Measurements from ENCODE around the gene IPO13. TPM values are rescaled to one million over a fixed set of nuclear protein-coding genes. Genes with fewer than 3 reads are reported as not detected.

IPO13 gene
- total RNA-seq, 2 donors from 2014 or later = 18.6 to 21.5 TPM

DNA sequence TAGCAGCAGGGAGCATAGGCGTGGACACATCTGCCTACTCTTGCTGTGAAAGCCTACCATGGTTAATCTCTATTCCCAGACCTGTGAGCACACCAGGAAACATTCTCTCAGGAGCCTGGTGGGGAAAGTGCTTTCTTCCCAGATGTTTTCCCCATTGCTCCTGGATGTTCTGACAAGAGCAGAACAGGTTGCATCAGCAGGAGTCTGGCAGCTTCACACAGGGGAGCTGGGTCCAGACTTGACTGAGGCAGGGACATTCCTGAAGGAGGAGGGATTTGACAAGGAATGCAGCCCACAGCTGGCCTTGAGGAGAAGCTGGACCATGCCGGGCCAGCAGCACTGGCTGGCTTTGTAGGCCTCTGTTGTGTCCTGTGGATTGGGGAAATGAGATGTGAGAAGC is 34.1 kb upstream of the IPO13 start:
- WGBS, 2 experiments (ENCODE audit: insufficient coverage in 1 of 2, insufficient read length in 1 of 2) = 58 to 69% methylated on average over 2 of the region's 2 CpGs
- Mint-ChIP-seq H3K36me3 (ENCODE audit: low read depth) (no peaks in the 10 kb centered on the region), H3K27me3 (ENCODE audit: insufficient read depth) (no peaks in the 10 kb centered on the region), H3K27ac (peak overlapping the region; percentile 89), H3K4me1 (peaks cover 32% of the 10 kb centered on the region), H3K4me3 (no peak overlapping the region), H3K9me3 (no peaks in the 10 kb centered on the region)
- Histone ChIP-seq H3K27me3 (ENCODE audit: control insufficient read depth, insufficient read depth, low read length, poor library complexity, severe bottlenecking) (no peaks in the 10 kb centered on the region), H3K27ac (ENCODE audit: low read depth, low read length) (no peak overlapping the region), H3K9ac (ENCODE audit: extremely low read depth, low read length, poor library complexity, severe bottlenecking) (peak overlapping the region; percentile 32), H3K9me3 (ENCODE audit: control insufficient read depth, low read length) (no peaks in the 10 kb centered on the region), H3K36me3 (ENCODE audit: control insufficient read depth, insufficient read depth, low read length) (no peaks in the 10 kb centered on the region), H3K4me3 (ENCODE audit: low read length) (no peak overlapping the region), H3K4me1 (ENCODE audit: control insufficient read depth, insufficient read depth, low read length) (peaks cover 20% of the 10 kb centered on the region)
- TF ChIP-seq CTCF (conservative IDR thresholded peaks at IDR 0.05) = no peak
- peak; percentile 91 for DNase-seq

DNA sequence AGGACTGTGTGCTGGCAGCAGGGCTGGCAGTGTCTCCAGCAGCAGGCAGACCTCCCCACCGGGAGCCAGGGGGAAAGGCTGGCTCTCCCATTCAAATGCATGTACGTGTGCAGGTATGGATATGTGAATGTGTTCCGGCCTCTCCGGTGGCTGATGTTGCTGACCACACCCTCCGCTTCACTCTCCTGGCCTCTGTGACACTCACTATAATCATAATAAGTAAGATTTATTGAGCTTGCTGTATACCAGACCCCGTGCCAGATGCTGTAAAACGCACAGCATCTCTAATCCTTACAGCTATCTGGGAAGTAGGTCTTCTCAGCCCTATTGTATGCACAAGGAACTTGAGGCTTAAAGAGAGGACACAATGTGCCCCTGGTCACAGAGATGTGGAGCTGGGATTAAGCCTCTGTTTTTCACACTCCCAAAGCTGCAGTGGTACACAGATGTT is 33.7 kb upstream of the IPO13 start:
- Mint-ChIP-seq H3K4me3 (peak overlapping the region; percentile 1), H3K36me3 (ENCODE audit: low read depth) (no peaks in the 10 kb centered on the region), H3K27ac (peak overlapping the region; percentile 89), H3K9me3 (no peaks in the 10 kb centered on the region), H3K4me1 (peaks cover 32% of the 10 kb centered on the region), H3K27me3 (ENCODE audit: insufficient read depth) (no peaks in the 10 kb centered on the region)
- TF ChIP-seq CTCF (conservative IDR thresholded peaks at IDR 0.05) = no peak
- H3K9me3 ChIP-seq (ENCODE audit: control insufficient read depth, low read length) = no peaks in the 10 kb centered on the region
- WGBS, 2 experiments (ENCODE audit: insufficient coverage in 1 of 2, insufficient read length in 1 of 2) = 85 to 100% methylated on average over 1 to 6 of the region's 7 CpGs
- no peak for DNase-seq
- no peaks in the 10 kb centered on the region for H3K27me3 ChIP-seq (ENCODE audit: control insufficient read depth, insufficient read depth, low read length, poor library complexity, severe bottlenecking)
- H3K4me3 ChIP-seq (ENCODE audit: low read length) = no peak overlapping the region
- peak overlapping the region; percentile 32 for H3K9ac ChIP-seq (ENCODE audit: extremely low read depth, low read length, poor library complexity, severe bottlenecking)
- no peaks in the 10 kb centered on the region for H3K36me3 ChIP-seq (ENCODE audit: control insufficient read depth, insufficient read depth, low read length)
- H3K27ac ChIP-seq (ENCODE audit: low read depth, low read length) = no peak overlapping the region
- peaks cover 20% of the 10 kb centered on the region for H3K4me1 ChIP-seq (ENCODE audit: control insufficient read depth, insufficient read depth, low read length)

GRCh38 chr1:43913666-43914360 is 32.9 kb upstream of the IPO13 start:
- no peak for DNase-seq
- Mint-ChIP-seq H3K4me3 (peak overlapping the region; percentile 1), H3K27ac (no peak overlapping the region), H3K27me3 (ENCODE audit: insufficient read depth) (no peaks in the 10 kb centered on the region), H3K36me3 (ENCODE audit: low read depth) (no peaks in the 10 kb centered on the region), H3K9me3 (no peaks in the 10 kb centered on the region), H3K4me1 (peaks cover 32% of the 10 kb centered on the region)
- Histone ChIP-seq H3K4me1 (ENCODE audit: control insufficient read depth, insufficient read depth, low read length) (peaks cover 20% of the 10 kb centered on the region), H3K36me3 (ENCODE audit: control insufficient read depth, insufficient read depth, low read length) (no peaks in the 10 kb centered on the region), H3K27ac (ENCODE audit: low read depth, low read length) (peak overlapping the region; percentile 0), H3K9me3 (ENCODE audit: control insufficient read depth, low read length) (no peaks in the 10 kb centered on the region), H3K4me3 (ENCODE audit: low read length) (no peak overlapping the region), H3K27me3 (ENCODE audit: control insufficient read depth, insufficient read depth, low read length, poor library complexity, severe bottlenecking) (no peaks in the 10 kb centered on the region), H3K9ac (ENCODE audit: extremely low read depth, low read length, poor library complexity, severe bottlenecking) (no peak overlapping the region)
- no peak for TF ChIP-seq CTCF (conservative IDR thresholded peaks at IDR 0.05)
- WGBS, 2 experiments (ENCODE audit: insufficient coverage in 1 of 2, insufficient read length in 1 of 2) = 89 to 91% methylated on average over 17 to 18 of the region's 18 CpGs
